ENCODE results near the gene PRDM16.

PRDM16 gene

GRCh38 chr1:3462356-3463012, 393.5 kb downstream of the PRDM16 start:
- no peak for DNase-seq

GRCh38 chr1:3463013-3463385, 394.0 kb downstream of the PRDM16 start:
- DNase-seq, result no peak

GRCh38 chr1:3463408-3463863, 394.4 kb downstream of the PRDM16 start:
- DNase-seq, result no peak

- no peak for DNase-seq
These were observed 395.1 kb downstream of the PRDM16 start for GRCh38 chr1:3463891-3464648.

GRCh38 chr1:3464649-3465025, 395.6 kb downstream of the PRDM16 start:
- no peak for DNase-seq

- no peak for DNase-seq
These were observed 396.3 kb downstream of the PRDM16 start for GRCh38 chr1:3465091-3465934.

GRCh38 chr1:3465935-3466321, 396.9 kb downstream of the PRDM16 start:
- no peak for DNase-seq

GRCh38 chr1:3466366-3467075, 397.5 kb downstream of the PRDM16 start:
- no peak for DNase-seq

GRCh38 chr1:3467096-3468036, 398.4 kb downstream of the PRDM16 start:
- no peak for DNase-seq

GRCh38 chr1:3468236-3469103, 399.5 kb downstream of the PRDM16 start:
- no peak for DNase-seq

GRCh38 chr1:3469104-3469848, 400.3 kb downstream of the PRDM16 start:
- no peak for DNase-seq

GRCh38 chr1:3469849-3470649, 401.0 kb downstream of the PRDM16 start:
- DNase-seq, result no peak

GRCh38 chr1:3470650-3471355, 401.8 kb downstream of the PRDM16 start:
- DNase-seq, result no peak

- no peak for DNase-seq
These were observed 402.5 kb downstream of the PRDM16 start for GRCh38 chr1:3471356-3472087.

- no peak for DNase-seq
These were observed 403.3 kb downstream of the PRDM16 start for GRCh38 chr1:3472088-3472850.

- no peak for DNase-seq
These were observed 403.9 kb downstream of the PRDM16 start for GRCh38 chr1:3472906-3473305.

GRCh38 chr1:3473381-3473844, 404.4 kb downstream of the PRDM16 start:
- no peak for DNase-seq
